Spleen (tissue), 7 donors: ENCODE data around the gene CCDC12.

Experiments
- CTCF ChIP-seq, 11 experiments: fragments of 200-600 bp in 7 of 11; fragments of 450-650 bp in 4 of 11; sonication (generic) in 4 of 11; IDR thresholded peaks in 8 of 11; conservative IDR thresholded peaks in 3 of 11; 1 replicate in 7 of 11; 2 replicates in 4 of 11; pipeline versions ENCODE4 v1.4.0 to v1.8.0; 2016 to 2021; ENCODE audit warnings: antibody characterized with exemption in 11 of 11, inconsistent platforms in 4 of 11, mild to moderate bottlenecking in 1 of 11
- POLR2A ChIP-seq, 3 donors: fragments of 450-650 bp; IDR thresholded peaks; one replicate each; pipeline ENCODE4 v1.5.1; 2017; ENCODE audit warnings: antibody characterized with exemption in 3 of 3, mild to moderate bottlenecking in 1 of 3
- POLR2AphosphoS5 ChIP-seq, 3 donors: sonication (generic); formaldehyde crosslinking; IDR thresholded peaks; one replicate each; pipeline ENCODE4 v1.5.1; 2017; ENCODE audit warnings: antibody characterized with exemption in 3 of 3
- donor health status: DM: no; HTN: no; CAD: no; lungs with moderate emphysema.
- donor health status: DM: no; HTN: no; CAD: no.
- donor health status: DM: no; HTN: no; CAD: no.

GRCh38 chr3:46947546-46947901, 29.0 kb downstream of the CCDC12 start:
- no peak for TF ChIP-seq CTCF (IDR thresholded peaks at IDR 0.05 in 8 of 11, conservative IDR thresholded peaks at IDR 0.05 in 3 of 11)
- no peak for TF ChIP-seq POLR2AphosphoS5 (IDR thresholded peaks at IDR 0.05)
- TF ChIP-seq POLR2A (IDR thresholded peaks at IDR 0.05) = no peak
